ENCODE measurements around the gene COL4A1.

Gene COL4A1

DNA sequence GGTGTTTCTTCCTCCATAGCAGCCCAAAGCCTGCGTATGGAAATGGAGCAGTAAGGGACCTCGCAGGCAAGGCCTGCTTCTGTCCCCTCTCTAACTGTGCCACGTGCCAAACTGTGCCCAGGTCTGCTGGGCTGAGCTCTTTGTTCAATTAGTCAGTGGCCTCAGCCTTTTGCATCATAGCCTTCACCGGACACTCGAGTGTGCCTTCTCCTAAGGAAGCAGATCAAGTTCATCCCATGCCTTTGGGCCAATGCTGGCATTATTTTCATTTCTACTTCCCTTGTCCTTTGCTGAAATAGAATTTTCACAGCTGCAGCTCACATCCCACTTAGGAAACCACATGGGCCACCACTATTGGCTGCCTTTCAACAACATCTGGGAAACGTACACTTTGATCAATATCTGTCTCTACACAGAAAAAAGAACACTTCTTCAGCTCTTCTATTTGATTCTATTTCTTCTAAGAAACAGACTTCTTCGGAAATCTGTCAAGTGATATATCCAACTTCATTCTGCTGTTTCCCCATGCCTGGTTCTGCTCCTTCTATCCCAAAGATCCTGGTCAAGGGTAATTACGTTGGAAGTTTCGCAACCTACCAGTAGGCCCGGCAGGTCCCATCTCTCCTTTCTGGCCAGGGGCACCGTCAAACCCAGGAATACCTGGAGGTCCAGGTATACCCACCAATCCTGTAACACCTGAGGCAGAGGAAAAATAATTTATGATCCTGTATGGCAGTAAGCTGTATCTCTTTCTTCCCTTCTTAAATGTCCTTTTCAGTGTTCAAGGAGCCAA lies 143.9 kb downstream of the COL4A1 start:
- no peak for DNase-seq (ENCODE audit: low spot score)

DNA sequence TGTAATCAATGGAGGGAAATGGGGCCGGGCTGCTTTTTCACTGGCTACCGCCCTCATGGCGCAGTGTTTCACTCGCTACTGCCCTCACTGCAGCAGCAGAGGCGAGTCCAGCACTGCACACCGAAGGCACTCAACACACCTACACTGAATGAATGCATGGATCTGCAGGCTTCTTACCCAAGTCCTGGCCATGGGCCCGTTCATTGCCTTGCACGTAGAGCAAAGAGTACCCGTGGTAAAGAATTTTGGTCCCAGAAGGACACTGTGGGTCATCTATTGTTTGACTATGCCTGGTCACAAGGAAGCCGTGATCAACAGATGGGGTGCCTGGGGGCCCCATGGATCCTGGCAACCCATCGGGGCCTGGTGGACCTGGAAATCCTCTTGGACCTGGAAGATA lies 144.9 kb downstream of the COL4A1 start:
- DNase-seq (ENCODE audit: low spot score), result no peak

DNA sequence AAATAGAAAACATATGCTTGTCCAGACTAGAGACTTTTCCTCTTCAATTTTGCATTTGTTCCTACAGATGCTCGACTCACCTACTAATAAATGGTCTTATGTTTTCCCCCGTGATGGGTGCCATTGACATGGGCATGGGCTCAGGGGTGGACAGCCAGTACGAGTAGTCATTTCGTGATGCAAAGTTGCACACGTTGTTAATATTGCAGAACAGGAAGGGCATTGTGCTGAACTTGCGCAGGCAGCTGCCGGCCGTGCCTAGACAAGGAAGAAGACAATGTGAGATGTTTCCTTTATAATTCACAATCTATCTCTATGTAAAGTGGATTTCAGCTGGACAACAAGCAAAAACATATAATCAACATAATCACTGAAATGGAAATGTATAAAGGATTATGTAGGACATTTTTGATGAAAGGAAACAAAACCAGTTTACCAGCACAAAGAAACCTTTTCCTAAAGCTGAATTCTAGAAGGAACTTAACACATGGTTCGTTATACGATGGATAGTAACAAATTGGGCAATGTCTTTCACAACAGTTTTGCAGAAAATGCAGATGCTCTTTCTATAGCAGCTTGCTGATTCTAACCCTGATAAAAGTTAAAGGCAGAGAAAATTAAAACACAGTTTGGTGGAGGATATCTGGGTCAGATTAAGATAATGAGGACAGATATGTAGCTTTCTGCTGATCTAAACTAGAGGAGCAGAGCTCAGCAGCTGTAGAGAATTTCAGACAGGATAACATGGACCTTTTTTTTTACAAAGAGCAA lies 145.7 kb downstream of the COL4A1 start:
- DNase-seq (ENCODE audit: low spot score), result no peak

DNA sequence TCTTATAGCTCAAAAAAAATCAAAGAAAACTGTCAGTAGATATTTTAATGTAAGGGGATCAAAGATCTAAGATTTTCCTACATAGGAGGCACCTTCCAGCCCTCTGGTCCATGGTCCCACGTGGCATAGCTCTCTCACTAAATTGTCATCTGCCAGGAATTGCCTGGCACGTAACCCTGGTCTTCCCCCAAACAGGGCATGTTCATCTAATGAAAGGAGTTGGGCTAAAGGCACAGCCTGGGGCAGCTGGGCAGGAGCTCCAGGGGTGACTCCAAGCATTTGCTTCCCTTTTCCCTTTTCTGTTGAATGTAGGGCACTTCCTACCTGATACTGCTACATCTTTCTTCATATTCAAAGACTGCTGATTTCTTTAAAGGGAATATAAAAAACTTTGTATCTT lies 148.7 kb downstream of the COL4A1 start:
- DNase-seq (ENCODE audit: low spot score), result no peak

DNA sequence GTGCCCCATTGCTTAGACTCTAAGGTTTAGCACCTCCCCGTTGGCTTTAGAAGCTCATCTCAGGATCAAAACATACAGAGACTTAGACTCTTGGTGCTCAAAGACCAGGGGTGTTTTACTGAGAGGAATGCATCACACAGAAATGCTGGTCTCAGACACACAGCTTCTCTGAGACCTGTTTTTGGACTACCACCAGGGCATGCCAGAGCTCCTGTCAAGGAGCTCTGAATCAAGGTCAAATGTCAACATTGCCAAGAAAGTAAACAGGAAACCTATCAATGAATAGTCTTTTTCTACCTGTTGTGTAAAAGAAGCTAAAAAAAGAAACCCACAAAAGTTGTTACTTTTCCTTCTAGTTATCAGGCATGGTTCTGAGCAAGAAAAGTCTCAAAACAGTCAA lies 149.2 kb downstream of the COL4A1 start:
- DNase-seq (ENCODE audit: low spot score), result no peak

DNA sequence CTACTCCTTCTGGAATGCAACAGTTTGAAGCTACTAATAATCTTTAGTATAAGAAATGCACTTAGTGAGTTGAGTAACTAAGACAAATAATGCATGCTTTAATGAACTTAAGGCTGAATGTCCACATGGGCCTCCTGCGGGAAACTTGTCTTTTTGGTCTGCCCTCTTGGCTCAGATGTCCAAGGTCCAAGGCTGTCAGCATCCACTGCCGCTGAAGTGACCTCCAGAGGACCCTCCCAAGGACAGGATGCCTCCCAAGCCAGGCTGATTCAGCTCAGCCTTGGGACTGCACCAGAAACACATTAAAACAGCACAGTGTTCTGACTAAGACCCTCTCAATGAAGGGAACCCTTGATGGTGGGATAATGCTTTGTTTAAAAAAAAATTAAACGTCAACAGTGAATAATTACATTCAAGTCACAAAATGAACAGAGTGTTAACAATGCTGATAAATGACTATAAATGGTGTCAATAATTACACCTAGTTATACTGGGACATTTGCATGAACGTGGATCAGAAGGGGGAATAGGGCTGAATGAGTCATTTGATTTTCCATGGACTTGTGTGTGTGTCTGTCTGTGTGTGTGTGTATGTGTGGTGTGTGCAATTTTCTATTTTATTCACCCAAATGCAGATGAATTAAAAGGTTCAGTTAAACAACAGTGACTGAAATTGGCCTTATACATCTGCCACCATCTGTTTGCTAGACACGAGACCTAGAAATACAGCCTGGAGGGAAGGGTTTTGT lies 150.5 kb downstream of the COL4A1 start:
- no peak for DNase-seq (ENCODE audit: low spot score)

DNA sequence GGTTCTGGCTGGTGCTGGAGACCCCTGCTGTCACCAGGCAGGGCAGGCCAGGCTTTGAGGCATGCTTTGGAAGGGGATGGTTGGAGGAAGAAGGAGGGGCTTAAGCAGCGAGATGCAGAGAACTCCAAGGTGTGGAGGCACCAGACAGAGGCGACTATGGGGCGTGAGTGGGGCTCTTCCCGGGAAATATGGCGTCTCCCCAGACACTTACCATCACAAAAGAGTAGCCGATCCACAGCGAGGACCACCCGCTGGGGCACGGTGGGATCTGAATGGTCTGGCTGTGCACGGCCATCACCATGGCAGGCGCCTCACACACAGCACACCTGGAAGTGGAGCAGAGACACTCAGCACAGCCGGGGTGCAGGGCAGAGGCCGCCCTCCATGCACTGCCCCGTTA lies 151.9 kb downstream of the COL4A1 start:
- DNase-seq (ENCODE audit: low spot score), result no peak

DNA sequence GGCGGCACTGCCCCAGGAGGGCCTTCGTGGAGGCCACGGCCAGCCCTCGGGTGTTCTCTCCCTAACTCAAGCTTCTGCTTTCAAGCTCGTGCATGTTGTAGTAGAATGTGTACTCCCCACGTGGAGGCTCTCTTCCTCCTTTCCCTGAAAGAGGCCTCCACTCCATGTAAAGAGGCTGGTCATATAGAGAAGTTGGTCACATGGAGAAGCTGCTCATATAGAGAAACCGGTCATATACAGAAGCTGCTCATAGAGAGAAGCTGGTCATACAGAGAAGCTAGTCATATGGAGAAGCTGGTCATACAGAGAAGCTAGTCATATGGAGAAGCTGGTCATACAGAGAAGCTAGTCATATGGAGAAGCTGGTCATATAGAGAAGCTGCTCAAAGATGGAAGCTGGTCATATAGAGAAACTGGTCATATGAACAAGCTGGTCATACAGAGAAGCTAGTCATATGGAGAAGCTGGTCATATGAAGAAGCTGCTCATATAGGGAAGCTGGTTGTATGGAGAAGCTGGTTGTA lies 152.5 kb downstream of the COL4A1 start:
- DNase-seq (ENCODE audit: low spot score), result no peak

DNA sequence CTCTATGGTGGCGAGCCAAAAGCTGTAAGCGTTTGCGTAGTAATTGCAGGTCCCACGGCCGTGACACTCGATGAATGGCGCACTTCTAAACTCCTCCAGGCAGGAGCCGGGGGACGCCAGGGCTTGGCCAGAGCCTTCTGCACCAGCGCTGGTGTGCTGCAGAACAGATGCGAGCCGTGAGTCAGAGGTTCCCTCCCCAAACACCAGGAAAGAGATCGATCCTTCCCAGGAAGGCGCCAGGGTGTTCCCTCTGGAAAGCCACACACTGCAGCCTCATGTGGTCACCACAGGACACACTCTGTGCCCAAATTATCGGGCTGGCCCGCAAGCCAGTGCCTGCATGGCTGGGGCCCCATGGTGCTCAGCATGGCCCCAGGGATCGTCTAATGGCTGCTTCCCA lies 154.6 kb downstream of the COL4A1 start:
- no peak for DNase-seq (ENCODE audit: low spot score)

DNA sequence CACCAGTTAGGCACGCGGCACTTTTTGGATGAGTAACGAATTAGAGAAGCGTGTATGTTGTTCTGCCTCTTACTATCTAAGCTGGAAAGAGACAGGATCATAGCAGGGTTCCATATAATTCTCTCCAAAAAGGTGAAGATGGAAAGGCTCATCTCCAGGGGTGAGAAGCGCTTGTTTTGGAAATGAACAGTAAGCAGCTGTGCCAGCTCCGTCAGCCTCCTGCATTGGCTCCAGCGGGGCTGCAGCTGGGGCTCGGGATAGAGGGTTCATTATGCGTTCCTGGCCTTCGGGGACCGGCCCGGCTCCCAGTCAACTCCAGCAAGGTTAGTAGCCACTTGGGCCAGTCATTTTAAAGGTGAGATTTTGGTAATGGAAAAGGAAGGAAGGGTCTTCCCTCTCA lies 155.5 kb downstream of the COL4A1 start:
- no peak for DNase-seq (ENCODE audit: low spot score)

DNA sequence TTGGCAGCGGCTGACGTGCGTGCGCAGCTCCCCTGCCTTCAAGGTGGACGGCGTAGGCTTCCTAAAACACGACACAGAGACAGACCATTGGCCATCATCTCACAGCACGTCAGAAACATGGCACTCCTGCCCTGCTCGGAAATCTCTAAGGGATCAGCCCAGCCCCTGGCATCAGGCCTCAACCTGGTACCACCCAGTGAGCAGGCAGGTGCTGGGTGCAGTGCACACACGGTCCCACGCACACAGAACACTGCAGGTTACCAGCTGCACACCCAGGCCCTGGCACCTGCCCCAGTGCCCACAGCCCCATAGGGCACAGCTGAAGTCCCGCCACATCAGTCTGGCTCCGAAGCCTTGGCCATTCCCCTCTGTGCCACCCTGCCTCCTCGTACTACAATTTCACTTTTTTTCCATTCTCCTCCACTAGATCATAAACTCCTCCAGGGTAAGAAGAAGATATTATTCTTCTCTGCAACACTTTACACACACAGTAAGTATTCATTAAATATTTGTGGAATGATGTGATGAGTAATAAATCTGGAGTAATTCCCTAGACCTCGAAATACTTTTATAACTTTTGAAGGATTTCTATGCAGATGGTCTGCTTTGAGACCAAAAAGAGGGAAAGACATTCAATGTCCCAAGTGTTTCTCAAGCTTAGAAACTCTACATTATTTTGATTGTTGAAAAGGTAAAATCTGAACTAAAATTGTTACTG lies 156.4 kb downstream of the COL4A1 start:
- no peak for DNase-seq (ENCODE audit: low spot score)

DNA sequence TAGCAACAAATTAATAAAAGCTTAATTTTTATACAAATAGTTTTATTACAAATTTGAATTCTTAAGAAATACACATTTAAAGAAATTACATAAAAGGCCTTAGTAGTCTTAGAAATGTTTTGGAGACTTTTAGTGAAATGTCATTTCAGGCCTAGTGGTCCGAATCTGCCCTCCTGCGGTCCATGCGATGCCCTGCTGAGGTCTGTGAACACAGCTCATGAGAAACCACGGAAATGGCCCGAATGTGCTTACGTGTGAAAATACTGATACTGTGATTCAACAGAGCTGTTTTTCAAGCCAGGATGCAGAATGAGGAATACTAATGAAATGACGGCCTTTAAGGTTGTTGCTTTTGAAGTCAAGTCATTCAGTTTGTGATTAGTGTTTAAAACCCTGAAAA lies 157.9 kb downstream of the COL4A1 start:
- no peak for DNase-seq (ENCODE audit: low spot score)

DNA sequence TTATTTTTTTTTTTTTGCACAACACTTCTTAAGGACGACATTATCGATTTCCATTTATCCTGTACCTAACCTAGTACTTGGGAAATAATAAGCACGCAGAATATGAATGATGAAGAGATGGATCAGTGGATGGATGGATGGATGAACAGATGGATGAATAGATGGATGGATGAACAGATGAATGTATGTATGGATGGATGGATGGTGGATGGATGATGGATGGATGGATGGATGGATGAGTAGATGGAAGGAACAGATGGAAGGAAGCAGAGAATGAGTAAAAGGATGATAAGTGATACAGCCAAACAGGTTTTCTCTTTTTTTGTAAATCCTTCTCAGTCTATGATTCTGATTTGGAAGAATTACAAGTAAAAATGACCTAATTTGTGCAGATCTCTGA lies 166.9 kb downstream of the COL4A1 start:
- no peak for DNase-seq (ENCODE audit: low spot score)

DNA sequence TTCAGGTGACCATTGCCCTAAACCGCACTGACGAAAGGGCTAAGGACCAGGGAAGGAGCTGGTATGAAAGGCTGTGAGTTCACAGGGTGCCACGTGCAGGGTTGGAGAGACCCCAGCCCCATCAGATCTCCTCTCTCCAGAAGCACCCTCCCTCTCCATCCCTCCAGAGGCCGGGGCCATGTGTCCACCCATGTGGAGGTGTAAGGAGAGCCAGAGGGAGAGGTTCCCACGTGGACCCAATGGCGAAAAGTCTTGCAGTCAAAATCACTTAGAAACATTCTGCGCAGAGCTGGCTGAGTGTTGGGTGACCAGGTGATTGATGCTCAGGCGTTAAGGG lies 168.3 kb downstream of the COL4A1 start:
- no peak for DNase-seq (ENCODE audit: low spot score)

DNA sequence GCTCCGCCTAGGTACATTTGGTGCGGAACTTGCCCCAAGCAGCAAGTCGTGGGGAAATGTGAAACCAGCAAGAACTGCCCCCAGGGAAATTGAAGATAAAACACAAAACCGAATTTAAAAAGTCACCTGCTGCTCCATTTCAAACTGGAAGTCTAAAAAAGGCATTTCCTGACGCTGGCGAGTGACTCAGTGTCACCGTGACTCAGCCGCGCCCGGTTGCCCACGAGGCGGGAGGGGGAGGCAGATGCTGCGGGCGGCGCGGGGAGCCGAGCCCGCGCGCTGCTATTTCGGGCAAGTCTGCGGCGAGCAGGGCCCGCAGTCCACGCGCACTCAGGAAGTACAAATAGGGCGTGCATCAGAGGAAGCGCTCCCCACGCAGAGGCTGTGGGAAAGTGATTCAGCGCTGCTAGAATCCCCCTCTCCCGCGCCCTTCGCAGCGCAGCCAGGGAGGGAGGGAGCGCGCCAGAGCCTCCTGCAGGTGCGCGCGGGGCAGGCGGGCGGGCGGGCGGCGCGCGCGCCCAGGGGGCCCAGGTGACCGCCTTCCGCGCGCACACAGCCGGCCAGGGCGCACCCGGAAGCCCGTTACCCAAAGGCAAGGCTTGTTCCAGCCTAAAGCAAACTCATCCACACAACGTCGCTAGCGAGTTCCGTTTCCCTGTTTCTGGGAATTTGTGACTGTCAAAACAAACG lies 168.8 kb downstream of the COL4A1 start:
- DNase-seq (ENCODE audit: low spot score), result peak; percentile 89

DNA sequence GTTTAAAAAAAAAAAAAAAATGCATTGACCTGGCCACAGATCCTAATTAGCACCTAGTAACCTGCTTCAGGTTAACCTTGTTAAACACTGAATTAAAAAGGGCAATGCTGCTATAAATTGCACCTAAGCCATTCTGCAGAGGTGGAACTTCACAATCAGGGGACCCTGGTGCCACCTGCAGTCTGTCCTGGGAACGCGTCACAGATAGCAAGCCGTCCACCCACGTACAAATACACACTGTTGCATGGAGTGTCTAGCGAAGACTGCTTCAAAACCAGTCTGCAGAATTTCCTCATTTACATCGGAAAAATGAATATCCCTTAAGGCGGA lies 169.3 kb downstream of the COL4A1 start:
- DNase-seq (ENCODE audit: low spot score), result peak; percentile 81

DNA sequence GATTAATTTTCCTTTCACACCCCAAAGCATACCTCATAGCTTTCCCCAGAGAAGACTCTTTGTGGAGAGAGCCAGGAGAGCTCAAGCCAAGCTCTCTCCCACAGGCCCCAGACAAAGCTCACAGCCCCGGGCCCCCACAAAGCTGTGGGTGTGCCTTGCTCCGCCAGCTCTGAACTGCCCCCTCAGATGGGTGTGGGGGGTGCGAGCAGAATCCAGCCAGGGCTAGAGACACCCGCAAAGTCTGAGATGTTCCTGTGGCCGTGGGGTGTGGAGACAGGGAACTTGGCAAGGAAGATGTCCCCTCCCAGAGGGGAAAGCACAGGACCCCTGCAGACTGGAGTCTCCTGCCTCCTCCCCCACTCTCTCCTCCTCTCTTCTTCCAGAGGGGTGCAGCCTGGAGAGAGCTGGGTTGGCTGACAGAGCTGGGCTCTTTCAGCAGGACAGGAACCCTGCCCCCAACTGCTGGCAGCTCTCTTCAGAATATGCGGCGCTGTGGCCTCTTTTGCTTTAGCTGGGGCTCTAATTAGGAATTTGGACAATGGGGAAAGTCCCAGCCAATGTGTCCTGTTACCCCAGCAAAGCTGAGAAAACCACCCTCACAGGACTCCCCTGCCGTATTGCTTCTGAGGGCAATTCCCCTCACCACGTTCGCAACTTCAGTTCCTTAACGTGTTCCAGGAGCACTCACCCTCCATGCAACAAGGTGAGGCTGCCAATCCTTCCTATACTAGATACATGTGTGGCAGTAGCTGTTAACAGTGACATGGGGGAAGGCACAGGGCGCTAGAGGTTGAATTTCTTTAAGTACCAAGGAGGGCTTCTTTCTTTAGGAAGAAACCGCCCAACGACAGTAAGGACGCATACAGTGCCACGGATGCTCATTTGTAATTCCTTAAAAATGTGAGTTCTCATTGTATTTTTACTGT lies 170.0 kb downstream of the COL4A1 start:
- DNase-seq (ENCODE audit: low spot score), result no peak

DNA sequence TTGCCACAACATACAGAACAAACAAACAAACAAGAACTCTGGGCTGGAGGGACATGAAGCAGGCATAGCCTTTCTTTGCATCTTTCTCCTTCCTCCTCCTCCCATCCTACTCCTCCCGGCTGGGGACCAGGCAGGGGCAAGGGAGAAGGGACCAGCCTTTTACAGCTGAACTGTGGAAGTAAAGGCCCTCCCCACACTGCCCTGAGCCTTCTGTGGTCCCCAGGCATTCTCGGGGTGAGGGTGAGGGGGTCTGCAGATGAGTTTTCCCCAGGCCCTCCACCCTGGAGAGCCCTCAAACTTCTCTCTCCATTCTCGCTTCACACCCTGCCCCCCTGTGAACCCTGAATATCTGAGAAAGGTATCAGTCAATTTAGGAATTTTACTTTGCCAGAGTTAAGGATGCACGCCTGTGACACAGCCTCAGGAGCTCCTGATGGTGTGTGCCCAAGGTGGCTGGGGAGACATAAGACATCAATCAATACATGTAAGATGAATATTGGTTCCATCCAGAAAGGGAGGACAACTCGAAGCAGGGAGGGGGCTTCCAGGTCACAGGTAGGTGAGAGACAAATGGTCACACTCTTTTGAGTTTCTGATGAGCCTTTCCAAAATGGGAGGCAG lies 170.9 kb downstream of the COL4A1 start:
- DNase-seq (ENCODE audit: low spot score), result no peak

DNA sequence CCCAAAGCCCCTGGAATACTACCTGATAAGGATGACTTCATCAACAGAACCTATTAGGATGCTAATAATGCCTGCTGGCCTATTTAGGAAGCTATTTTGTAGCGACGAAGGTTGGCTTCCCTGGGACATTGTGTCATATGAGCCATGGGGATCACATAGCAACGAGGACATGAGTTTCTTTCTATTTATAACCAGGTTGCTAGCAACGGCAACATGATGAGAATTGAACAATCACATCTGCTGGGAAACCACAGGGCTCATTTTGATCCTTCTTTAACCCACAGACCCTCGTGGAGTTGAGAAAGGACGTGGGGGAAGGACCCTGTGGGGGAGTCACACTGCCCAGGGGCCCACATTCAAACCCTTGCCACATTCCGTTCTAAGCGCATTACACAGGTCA lies 172.2 kb downstream of the COL4A1 start:
- no peak for DNase-seq (ENCODE audit: low spot score)

Measured in kidney tubule cell (primary cell).